Mesendoderm (in vitro differentiated cells): ENCODE data around the gene ZBTB8A.
"Not testable (repeated sequence)": the region's sequence is repeated elsewhere in the genome, so short reads cannot be mapped to it uniquely, and the experiment has no call there.

Experiments
- DNase-seq: peaks from one replicate; pipeline ENCODE4 v3.0.0; 2013
- H2AK5ac ChIP-seq: 2 replicates; pipeline ENCODE4 v1.6.1; 2013; ENCODE audit warnings: low read length, inconsistent platforms
- H2BK120ac ChIP-seq: 2 replicates; pipeline ENCODE4 v1.6.1; 2013; ENCODE audit warnings: low read depth, mild to moderate bottlenecking, low read length, moderate library complexity, mixed read lengths
- H2BK15ac ChIP-seq: replicated peaks from 2 replicates; pipeline ENCODE4 v1.6.1; 2013; ENCODE audit warnings: low read depth, mild to moderate bottlenecking, moderate library complexity
- H2BK5ac ChIP-seq: 2 replicates; pipeline ENCODE4 v1.6.1; 2013; ENCODE audit warnings: low read length, inconsistent platforms
- H3K18ac ChIP-seq: 2 replicates; pipeline ENCODE4 v1.6.1; 2013; ENCODE audit warnings: mild to moderate bottlenecking, low read length, mixed read lengths
- H3K23ac ChIP-seq: one replicate; pipeline ENCODE4 v1.6.1; 2013; ENCODE audit warnings: low read length
- H3K27ac ChIP-seq: 2 replicates; pipeline ENCODE4 v1.5.1; 2013; ENCODE audit warnings: low read depth, mild to moderate bottlenecking, inconsistent platforms, low read length, moderate library complexity
- H3K27me3 ChIP-seq: 2 replicates; pipeline ENCODE4 v1.6.1; 2013; ENCODE audit warnings: low read length, control low read depth, mild to moderate bottlenecking, inconsistent platforms; ENCODE audit not compliant: insufficient read depth, poor library complexity
- H3K36me3 ChIP-seq: 2 replicates; pipeline ENCODE4 v1.6.1; 2013; ENCODE audit warnings: low read length, inconsistent platforms; ENCODE audit not compliant: control insufficient read depth, insufficient read depth
- H3K4ac ChIP-seq: one replicate; pipeline ENCODE4 v1.6.1; 2013; ENCODE audit warnings: low read depth, mild to moderate bottlenecking, low read length, moderate library complexity
- H3K4me1 ChIP-seq: 2 replicates; pipeline ENCODE4 v1.6.1; 2013; ENCODE audit warnings: low read depth, low read length, inconsistent platforms; ENCODE audit not compliant: control insufficient read depth
- H3K4me2 ChIP-seq: 2 replicates; pipeline ENCODE4 v1.6.1; 2013; ENCODE audit warnings: low read length
- H3K4me3 ChIP-seq: 2 replicates; pipeline ENCODE4 v1.5.1; 2013; ENCODE audit warnings: mild to moderate bottlenecking, low read length
- H3K56ac ChIP-seq: one replicate; pipeline ENCODE4 v1.6.1; 2013; ENCODE audit warnings: low read length
- H3K79me1 ChIP-seq: 2 replicates; pipeline ENCODE4 v1.6.1; 2013; ENCODE audit warnings: low read length, inconsistent platforms
- H3K79me2 ChIP-seq: 2 replicates; pipeline ENCODE4 v1.6.1; 2013; ENCODE audit warnings: mild to moderate bottlenecking, low read length; ENCODE audit not compliant: control insufficient read depth, insufficient read depth
- H3K9ac ChIP-seq: 2 replicates; pipeline ENCODE4 v1.6.1; 2013; ENCODE audit warnings: low read length, inconsistent platforms
- H4K5ac ChIP-seq: one replicate; pipeline ENCODE4 v1.6.1; 2013; ENCODE audit warnings: low read length
- H4K8ac ChIP-seq: one replicate; pipeline ENCODE4 v1.6.1; 2013; ENCODE audit warnings: low read depth, mild to moderate bottlenecking, control low read depth, low read length, moderate library complexity
- WGBS: extraction: QIAGEN DNeasy Blood & Tissue Kit; methylation state at CpG from one replicate; pipeline ENCODE4 v1.1.7; 2013; ENCODE audit warnings: low lambda C conversion rate, missing lambda C conversion rate; ENCODE audit not compliant: insufficient coverage; ENCODE audit errors: extremely low coverage; 5-methylcytosine and 5-hydroxymethylcytosine counted together

Gene ZBTB8A

GRCh38 chr1:32622806-32623681 is 83.8 kb downstream of the ZBTB8A start:
- DNase-seq, result no peak
- Histone ChIP-seq H3K27me3 (no peaks in the 10 kb centered on the region), H2AK5ac (no peak overlapping the region), H4K8ac (no peak overlapping the region), H3K27ac (no peak overlapping the region), H3K4ac (no peak overlapping the region), H4K5ac (no peak overlapping the region), H3K56ac (no peak overlapping the region), H3K18ac (no peak overlapping the region), H3K4me1 (no peaks in the 10 kb centered on the region), H3K36me3 (no peaks in the 10 kb centered on the region), H3K79me2 (no peaks in the 10 kb centered on the region), H3K4me3 (no peak overlapping the region), H3K23ac (no peak overlapping the region), H2BK5ac (no peak overlapping the region), H3K79me1 (peaks cover 2% of the 10 kb centered on the region), H3K9ac (no peak overlapping the region), H2BK120ac (no peak overlapping the region), H2BK15ac (no peak overlapping the region), H3K4me2 (no peak overlapping the region)
- WGBS, result no CpG with 5 or more reads among the region's 3 CpGs

GRCh38 chr1:32623775-32624174 is 84.5 kb downstream of the ZBTB8A start:
- Histone ChIP-seq H2AK5ac (no peak overlapping the region), H3K56ac (no peak overlapping the region), H3K79me1 (peaks cover 2% of the 10 kb centered on the region), H2BK5ac (no peak overlapping the region), H2BK15ac (no peak overlapping the region), H3K79me2 (no peaks in the 10 kb centered on the region), H2BK120ac (no peak overlapping the region), H3K27ac (no peak overlapping the region), H3K4me1 (no peaks in the 10 kb centered on the region), H3K36me3 (no peaks in the 10 kb centered on the region), H3K4me2 (no peak overlapping the region), H4K8ac (no peak overlapping the region), H3K4me3 (no peak overlapping the region), H3K18ac (no peak overlapping the region), H3K9ac (no peak overlapping the region), H3K4ac (no peak overlapping the region), H4K5ac (no peak overlapping the region), H3K27me3 (no peaks in the 10 kb centered on the region), H3K23ac (no peak overlapping the region)
- whole genome bisulfite sequencing, result no CpG with 5 or more reads among the region's 5 CpGs
- DNase-seq, result no peak

- no peaks in the 10 kb centered on the region for H3K27me3 ChIP-seq
- WGBS, result no CpG with 5 or more reads among the region's 1 CpG
These were observed 86.9 kb downstream of the ZBTB8A start for GRCh38 chr1:32626176-32626575.

GRCh38 chr1:32627596-32628162 is 88.5 kb downstream of the ZBTB8A start:
- Histone ChIP-seq H3K79me2 (no peaks in the 10 kb centered on the region), H3K27ac (no peak overlapping the region), H2BK5ac (no peak overlapping the region), H3K27me3 (no peaks in the 10 kb centered on the region), H4K5ac (no peak overlapping the region), H3K23ac (no peak overlapping the region), H3K4me1 (no peaks in the 10 kb centered on the region), H3K56ac (no peak overlapping the region), H3K4me2 (no peak overlapping the region), H2AK5ac (no peak overlapping the region), H2BK120ac (no peak overlapping the region), H3K9ac (no peak overlapping the region), H3K36me3 (no peaks in the 10 kb centered on the region), H2BK15ac (no peak overlapping the region), H3K4me3 (no peak overlapping the region), H3K18ac (no peak overlapping the region), H4K8ac (no peak overlapping the region), H3K79me1 (peaks cover 2% of the 10 kb centered on the region), H3K4ac (no peak overlapping the region)
- DNase-seq, result no peak
- WGBS, result no CpG with 5 or more reads among the region's 11 CpGs

More at GRCh38 chr1:32626176-32626575, 86.9 kb downstream of the ZBTB8A start:
- no peak overlapping the region for H2BK5ac ChIP-seq
- no peak overlapping the region for H4K8ac ChIP-seq
- no peak for DNase-seq
- H3K36me3 ChIP-seq, result no peaks in the 10 kb centered on the region
- H3K4me1 ChIP-seq, result no peaks in the 10 kb centered on the region
- no peak overlapping the region for H3K56ac ChIP-seq
- H2BK15ac ChIP-seq, result no peak overlapping the region
- peaks cover 2% of the 10 kb centered on the region for H3K79me1 ChIP-seq
- no peak overlapping the region for H4K5ac ChIP-seq
- H3K23ac ChIP-seq, result no peak overlapping the region
- no peak overlapping the region for H2BK120ac ChIP-seq
- no peak overlapping the region for H3K18ac ChIP-seq
- no peak overlapping the region for H3K27ac ChIP-seq
- H3K79me2 ChIP-seq, result no peaks in the 10 kb centered on the region
- no peak overlapping the region for H3K4me2 ChIP-seq
- H3K9ac ChIP-seq, result no peak overlapping the region
- H2AK5ac ChIP-seq, result no peak overlapping the region
- no peak overlapping the region for H3K4ac ChIP-seq
- H3K4me3 ChIP-seq, result no peak overlapping the region

- not testable (repeated sequence) for H3K18ac ChIP-seq, H4K5ac ChIP-seq, H2AK5ac ChIP-seq, H3K4me3 ChIP-seq, H3K79me2 ChIP-seq, H3K56ac ChIP-seq, H4K8ac ChIP-seq, DNase-seq, H3K36me3 ChIP-seq, H3K9ac ChIP-seq, H3K4me1 ChIP-seq, H2BK15ac ChIP-seq, H3K79me1 ChIP-seq, H3K4me2 ChIP-seq, H2BK5ac ChIP-seq, H2BK120ac ChIP-seq, H3K27ac ChIP-seq, H3K23ac ChIP-seq, H3K4ac ChIP-seq, H3K27me3 ChIP-seq
- no CpG with 5 or more reads among the region's 4 CpGs for WGBS
These were observed 90.9 kb downstream of the ZBTB8A start for GRCh38 chr1:32630173-32630572.
